Measurements from ENCODE around the gene RABGAP1L.

- no peak for TF ChIP-seq CTCF (IDR thresholded peaks at IDR 0.05 in 8 of 11, conservative IDR thresholded peaks at IDR 0.05 in 3 of 11)
- TF ChIP-seq POLR2A (IDR thresholded peaks at IDR 0.05), result no peak
Observed at GRCh38 chr1:175003521-175003920, 844.2 kb downstream of the RABGAP1L start.

All from spleen (tissue), 7 donors.